8988T (cell line): ENCODE results near the gene SUMO2.
"Not testable (repeated sequence)": the region's sequence is repeated elsewhere in the genome, so short reads cannot be mapped to it uniquely, and the experiment has no call there.

Experiments
- DNase-seq: peaks from one replicate; pipeline ENCODE4 v3.0.0; 2011

The SUMO2 gene

DNA sequence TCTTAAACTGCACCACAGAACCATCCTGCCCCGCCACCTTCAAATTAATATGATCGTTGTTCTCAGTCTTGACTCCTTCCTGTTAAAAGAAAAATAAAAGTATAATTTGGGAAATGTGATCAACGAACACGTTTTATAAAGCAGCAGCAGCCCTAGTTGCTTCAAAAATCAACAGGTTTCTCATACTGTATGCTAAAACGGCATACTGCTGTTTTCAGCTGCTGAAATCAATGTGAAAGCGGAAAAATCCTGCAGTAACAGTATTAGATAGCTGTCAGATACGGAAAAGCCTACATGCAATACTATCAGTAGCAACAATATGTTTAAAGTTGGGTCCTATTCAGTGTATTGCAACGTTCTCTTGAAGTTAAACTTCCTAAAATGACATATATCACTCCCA, 1.6 kb downstream of the SUMO2 start:
- no peak for DNase-seq

DNA sequence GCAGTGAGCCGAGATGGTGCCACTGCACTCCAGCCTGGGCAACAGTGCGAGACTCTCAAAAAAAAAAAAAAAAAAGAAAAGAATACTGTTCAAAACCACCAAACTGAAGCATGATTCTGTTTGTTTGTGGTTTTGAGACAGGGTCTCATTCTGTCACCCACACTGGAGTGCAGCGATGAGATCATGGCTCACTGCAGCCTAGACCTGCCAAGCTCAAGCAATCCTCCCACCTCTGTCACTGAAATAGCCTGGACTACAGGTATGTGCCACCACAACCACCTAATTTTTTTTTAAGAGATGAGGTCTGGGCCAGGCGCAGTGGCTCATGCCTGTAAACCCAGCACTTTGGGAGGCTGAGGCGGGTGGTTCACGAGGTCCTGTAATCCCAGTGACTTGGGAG, 4.3 kb downstream of the SUMO2 start:
- no peak for DNase-seq

DNA sequence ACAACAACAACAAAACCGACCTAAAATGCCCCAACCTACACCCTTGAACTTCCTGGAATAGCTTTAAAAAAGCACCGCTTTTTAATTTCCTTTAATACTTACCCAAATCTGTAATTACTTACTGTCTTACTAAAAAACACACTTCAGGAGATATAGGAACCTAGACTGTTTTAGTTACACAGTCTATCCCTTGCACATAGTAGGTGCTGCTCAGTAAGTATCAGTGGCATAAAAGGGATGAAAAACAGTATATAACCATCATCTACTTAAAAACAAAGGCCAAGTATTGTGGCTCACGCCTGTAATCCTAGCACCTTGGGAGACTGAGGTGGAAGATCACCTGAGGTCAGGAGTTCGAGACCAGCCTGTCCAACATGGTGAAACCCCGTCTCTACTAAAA, 6.1 kb downstream of the SUMO2 start:
- no peak for DNase-seq

DNA sequence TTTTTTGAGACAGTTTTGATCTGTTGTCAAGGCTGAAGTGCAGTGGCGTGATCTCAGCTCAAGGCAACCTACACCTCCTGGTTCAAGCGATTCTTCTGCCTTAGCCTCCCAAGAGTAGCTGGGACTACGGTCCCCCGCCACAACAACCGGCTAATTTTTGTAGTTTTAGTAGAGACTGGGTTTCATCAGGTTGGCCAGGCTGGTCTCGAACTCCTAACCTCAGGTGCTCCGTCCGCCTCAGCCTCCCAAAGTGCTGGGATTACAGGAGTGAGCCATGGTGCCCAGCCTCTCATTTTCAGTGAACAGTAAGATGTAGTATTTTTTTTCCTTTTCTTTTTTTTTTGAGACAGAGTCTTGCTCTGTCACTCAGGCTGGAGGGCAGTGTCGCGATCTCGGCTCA, 7.8 kb downstream of the SUMO2 start:
- no peak for DNase-seq

DNA sequence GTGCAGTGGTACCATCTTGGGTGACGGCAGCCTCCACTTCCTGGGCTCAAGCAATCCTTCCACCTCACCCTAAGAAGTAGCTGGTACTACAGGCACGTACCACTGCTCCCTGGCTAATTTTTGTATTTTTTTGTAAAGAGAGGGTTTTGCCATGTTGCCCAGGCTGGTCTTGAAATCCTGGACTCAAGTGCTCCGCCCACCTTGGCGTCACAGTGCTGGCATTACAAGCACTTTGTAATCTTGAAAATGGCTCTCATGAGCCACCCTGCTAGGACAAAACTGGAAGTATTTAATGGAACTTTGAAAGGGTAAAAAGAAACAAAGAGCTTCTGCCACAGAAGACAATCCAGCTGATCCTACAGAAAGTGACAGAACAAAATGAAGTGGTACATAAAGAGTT, 9.2 kb downstream of the SUMO2 start:
- DNase-seq = no peak

DNA sequence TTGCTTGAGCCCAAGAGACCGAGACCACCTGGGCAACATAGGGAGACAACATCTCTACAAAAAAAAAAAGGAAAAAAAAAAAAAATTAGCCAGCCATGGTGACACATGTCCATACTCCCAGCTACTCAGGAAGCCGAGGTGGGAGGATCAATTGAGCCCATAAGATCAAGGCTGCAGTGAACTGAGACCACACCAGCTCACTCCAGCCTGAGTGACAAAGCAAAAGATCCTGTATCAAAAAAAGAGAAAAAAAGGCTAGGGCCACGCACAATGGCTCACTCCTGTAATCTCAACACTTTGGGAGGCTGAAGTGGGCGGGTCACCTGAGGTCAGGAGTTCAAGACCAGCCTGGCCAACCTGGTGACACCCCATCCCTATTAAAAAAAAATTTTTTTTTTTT, 13.8 kb downstream of the SUMO2 start:
- DNase-seq = no peak

DNA sequence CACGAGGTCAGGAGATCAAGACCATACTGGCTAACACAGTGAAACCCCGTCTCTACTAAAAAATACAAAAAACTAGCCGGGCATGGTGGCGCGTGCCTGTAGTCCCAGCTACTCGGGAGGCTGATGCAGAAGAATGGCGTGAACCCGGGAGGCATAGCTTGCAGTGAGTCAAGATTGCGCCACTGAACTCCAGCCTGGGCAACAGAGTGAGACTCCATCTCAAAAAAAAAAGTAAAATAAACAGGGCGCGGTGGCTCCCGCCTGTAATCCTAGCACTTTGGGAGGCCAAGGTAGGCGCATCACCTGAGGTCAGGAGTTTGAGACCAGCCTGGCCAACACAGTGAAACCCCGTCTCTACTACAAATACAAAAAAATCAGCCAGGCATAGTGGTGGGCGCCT, 18.2 kb downstream of the SUMO2 start:
- DNase-seq = not testable (repeated sequence)

DNA sequence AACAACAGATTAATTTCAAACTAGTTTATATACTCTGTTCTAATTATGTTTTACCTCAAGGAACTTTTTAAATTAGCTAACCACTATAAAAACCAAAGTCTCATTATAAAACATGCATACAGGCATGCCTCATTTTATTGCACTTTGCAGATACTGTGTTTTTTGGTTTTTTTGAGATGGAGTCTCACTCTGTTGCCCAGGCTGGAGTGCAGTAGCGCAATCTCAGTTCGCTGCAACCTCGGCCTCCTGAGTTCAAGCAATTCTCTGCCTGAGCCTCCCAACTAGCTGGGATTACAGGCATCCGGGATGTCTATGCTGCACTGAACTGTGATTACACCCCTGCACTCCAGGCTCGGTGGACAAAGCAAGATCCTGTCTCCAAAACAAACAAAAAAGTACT, 19.7 kb downstream of the SUMO2 start:
- no peak for DNase-seq

DNA sequence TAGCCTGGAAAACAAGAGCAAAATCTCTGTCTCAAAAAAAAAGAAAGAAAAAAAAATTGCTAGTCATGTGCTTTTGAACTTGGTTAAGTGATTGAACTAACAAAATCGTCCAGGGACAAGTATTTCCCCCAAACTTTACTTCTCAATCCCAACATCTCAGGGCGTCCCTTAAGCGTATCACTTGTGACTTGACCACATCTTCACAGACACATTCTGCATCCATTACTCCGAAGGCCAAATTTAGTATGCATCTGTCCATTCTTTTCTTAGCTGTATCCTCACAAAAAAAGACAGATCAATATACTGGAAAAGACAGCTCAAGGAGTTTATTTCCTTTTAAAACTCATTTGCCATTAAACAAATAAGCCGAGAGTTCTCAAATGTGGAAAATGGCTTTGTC, 22.5 kb downstream of the SUMO2 start:
- DNase-seq = no peak

DNA sequence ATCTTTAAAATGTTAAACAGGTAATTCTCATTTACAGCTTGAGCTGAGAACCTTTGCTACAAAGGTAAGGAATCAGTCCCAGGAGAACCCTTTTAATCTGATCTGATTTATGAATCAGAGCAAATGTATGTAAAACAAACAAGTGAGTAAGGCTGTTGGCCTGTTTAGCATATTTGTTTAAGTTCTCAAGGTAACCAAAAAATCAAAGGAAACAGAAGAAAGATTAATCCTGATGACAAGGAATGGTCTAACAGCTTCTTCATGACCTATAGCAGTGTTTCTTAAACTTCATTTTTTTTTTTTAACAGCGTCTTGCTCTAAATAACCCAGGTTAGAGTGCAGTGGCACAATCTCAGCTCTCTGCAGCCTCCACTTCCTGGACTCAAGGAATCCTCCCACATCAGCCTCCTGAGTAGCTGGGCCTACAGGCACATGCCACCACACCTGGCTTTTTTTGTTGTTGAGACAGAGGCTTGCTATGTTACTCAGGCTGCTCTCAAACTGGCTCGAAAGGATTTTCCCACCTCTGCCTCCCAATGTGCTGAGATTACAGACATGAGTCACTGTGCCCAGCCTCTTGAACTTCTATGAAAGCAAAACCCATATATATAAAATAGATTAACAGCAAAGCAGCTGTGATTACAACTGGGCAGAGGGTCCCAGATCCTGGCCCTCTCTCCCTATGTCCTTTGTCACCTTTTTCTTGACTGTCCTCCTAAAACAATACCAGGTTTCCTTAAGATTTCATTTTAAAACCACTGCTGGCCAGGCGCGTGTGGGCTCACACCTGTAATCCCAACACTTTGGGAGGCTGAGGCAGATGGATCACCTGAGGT, 23.3 kb downstream of the SUMO2 start:
- no peak for DNase-seq

DNA sequence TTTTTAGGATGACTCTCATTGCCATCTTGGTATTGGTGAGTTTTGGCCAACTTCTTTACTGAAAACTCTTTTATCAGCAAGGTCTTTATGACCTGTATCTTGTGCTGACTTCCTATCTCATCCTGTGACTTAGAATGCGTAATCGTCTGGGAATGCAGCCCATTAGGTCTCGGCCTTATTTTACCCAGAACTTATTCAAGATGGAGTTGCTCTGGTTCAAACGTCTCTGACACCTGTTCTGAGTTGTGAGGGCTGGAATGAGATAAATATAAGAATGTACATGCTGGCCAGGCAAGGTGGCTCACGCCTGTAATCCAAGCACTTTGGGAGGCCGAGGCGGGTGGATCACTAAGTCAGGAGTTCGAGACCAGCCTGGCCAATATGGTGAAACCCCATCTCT, 24.3 kb downstream of the SUMO2 start:
- not testable (repeated sequence) for DNase-seq

DNA sequence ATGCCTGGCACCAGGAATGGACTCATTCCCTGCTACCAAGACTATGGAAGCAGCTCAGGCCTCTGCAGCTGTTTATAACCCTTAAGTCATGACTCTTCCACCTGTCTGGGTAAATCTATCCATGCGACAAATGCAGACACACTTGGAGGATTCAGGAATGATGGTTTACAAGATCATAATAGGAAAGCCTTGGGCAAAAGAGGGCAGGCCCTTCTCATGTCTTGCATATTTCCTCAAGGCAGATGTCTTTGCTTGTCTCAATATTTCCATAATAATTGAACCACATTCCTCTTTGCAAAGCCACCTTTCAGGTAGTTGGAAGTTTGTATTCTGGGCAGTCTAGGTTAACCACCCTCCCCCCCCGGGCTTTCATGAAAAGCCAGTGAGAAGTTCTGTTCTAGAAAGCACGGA, 27.6 kb downstream of the SUMO2 start:
- DNase-seq = no peak

DNA sequence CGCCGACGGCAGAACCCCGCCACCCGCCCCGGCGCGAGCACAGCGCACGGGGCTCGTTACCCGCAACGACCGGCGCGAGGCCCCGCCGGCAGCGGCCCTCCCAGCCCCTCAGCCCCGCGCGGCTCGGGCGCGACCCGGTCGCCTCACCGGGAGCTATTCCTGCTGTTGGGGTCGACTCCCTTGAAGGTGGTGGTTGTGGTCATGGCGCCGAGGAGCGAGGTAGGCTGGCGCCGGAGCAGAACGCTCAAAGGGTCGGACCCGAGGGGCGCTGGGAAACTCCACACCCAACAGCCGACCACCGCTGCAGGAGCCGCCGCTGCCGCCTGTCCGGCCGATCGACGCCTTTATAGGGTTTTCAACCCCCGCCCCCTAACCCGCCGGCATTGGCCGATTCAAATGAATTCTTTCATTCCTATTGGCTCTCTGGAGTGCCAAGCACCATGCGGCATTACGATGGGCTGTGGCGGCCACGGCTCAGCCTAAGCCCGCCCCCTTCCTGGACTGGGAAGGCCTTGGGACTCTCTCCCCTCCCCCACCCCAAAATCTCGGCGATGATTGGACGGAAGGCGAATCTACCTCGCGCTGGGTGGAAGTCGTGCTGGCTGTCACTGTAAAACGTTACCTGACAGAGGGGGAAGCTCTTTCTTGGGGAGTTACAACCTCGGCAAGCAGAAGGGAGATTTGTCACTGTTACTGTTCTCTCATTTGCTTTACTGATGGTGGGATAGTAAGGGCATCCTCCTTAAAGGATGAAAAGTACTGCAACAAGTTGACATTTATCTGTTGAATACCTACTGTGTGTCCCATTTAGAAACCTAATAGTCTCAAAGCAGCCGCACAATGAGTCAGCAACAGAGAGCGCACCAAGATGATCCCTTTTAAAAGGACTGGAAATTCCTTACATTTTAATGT, 28.3 kb downstream of the SUMO2 start, which contains the start of gene JPT1:
JPT1 (minus strand) TSS at position 318 of the 912 bp plus-strand sequence; CDS start at position 203, 115 bp downstream.
- peak; percentile 84 for DNase-seq

DNA sequence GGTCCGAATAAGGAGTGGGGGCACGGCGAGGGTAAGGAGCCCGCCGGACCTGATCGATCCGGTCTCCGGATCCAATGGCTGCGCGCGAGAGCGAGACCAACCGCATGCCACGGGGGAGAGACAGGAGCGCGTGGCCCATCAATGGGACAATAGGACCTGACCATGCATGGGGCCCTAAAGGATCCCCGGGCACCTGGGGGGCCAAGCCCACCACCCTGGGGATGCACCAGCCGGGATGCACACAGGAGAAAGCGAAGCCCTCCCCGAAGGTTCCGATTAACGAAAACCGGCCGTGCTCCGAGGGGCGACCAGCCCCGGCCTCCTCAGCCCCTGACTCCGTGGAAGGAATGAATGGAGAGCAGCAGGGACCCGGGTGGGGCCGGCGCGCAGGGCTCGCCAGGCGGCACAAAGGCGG, 29.0 kb downstream of the SUMO2 start:
- DNase-seq = no peak

DNA sequence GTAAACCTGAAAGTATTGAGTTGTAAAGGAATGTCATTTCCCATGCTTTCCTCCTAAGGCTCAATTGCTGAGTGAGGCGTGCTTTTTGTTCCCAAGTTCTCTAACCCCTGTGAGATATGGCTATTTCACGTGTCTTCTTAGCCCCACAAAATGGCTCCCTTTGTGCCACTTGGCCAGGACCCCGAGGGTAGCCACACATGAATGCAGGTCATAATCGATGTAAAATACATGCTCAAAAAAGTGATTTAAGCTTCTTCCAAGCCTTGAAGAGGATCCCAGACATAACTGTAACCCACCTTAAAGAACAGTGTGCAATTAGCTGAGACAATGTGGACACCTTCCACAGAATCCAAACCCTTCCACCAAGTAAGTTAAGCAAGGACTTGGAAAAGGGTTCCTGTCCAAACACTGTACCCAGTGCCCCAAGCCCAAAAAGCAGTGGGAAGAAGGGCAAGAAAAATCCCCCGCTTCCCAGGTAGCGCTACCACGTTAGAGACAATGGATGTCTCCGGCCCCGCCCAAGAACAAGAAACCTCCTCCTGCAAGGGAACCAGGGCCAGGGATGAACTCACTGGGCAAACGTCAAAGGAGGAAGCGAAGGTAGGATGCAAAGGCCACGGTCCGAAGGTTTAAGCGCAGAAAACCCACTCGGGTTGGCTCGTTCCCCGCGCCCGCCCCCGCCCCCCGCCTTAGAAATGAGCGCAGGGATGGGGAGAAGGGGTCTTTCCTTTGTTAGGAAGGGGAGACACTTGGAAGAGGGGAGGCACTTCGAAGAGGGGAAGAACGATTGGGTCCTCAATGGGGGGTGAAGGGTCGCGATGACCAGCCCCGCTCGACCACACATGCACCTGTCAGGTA, 29.6 kb downstream of the SUMO2 start:
- no peak for DNase-seq

DNA sequence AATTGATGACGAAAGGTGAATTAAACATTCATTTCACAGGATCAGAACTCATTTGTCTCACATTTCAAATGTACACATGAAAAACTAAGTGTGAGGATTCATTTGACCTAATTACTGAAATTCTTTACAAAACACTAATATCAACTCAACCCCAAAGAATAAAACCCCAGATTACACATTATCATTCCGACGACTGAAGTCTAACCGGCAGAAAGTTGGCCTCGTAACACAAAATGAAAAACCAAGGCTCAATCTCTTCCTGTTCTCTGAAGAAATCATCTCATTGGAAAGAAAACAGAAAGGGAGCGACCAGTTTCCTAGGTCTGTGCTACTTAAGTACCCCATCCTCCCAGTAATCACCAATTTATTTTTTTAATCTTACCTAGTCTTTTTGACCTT, 30.2 kb downstream of the SUMO2 start:
- no peak for DNase-seq

DNA sequence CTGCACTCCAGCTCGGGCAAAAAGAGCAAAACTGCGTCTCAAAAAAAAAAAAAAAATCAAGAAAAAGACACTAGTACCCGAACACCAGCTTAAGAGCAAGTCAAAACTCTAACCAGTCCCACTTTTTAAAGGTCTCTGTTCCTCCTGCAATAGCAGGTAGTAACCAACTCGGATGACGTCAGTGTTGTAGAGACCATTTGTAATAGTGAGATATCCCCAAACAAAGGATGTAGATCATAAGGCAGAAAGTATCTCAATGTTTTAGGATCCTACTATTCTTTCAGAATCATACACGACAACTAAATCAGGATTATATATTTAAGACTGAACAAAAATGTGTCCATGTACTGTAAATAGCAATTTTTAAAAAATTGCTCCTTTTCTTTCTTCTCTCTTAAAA, 30.8 kb downstream of the SUMO2 start:
- no peak for DNase-seq

DNA sequence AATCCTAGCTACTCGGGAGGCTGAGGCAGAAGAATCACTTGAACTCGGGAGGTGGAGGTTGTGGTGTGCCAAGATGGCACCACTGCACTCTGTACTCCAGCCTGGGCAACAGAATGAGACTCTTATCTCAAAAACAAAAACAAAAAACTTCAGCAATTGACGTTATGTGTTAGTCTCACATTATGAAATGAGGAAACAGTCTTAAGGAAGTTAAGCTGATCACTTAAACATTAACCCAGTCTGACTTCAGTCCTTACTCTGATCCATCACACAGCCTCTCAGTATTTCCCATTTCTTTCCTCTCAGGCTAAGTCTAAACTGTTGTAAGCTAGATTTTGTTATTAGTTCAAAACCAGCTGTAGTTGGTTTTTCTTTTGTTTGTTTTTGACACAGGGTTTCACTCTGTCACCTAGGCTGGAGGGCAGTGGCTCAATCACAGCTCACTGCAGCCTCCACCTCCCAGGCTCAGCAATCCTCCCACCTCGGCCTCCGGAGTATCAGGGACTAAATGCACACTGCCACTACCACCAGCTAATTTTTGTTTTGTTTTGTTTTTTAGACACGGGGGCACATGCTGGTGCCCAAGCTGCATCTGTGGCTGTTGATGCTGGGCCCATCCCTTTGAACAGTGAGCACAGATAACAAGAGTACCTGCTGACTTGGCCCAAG, 34.7 kb downstream of the SUMO2 start:
- no peak for DNase-seq

DNA sequence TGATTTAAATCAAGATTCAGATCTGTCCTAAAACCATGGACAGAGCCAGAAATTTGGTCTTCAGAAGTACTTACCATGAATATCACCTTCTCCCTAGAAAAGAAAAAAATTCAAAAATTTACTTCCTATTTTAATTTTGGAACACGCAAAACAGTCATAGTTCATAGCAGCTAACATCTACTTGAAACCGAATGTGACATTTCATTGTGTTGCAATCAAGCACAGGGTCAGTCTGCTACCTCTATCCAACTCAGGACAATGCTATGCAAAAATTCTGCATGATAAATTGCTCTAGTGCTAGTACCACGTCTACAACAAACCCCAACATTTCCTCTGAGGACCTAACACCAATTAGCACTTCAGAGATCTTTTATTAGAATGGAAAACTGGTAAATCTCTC, 36.2 kb downstream of the SUMO2 start:
- no peak for DNase-seq

DNA sequence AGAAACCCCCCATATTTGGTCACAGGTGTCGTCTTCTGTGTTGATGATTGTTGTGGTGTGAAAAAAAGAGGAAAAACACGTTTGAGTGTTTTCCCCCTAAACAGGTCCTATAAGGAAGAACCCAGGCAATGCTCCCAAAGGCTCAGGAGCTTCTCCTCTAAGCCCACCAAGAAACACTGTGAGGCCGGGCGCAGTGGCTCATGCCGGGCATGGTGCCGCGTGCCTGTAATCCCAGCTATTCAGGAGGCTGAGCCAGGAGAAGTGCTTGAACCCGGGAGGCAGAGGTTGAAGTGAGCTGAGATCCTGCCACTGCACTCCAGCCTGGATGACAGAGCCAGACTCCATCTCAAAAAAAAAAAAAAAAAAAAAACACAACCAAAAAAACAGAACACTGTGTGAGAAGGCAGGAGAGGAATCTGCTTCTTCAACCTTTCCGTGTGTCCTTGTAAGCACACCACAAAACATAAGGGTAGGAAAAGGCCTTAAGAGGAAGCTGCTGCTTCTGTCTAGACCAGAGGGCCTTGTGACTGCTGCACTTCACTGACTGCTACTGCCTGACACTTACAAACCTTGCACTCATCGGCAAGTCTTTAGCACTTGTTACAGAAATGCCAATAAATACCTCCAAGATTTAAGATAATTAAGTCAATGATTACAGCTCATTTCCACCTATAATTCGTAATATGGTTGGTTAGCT, 37.8 kb downstream of the SUMO2 start:
- no peak for DNase-seq

DNA sequence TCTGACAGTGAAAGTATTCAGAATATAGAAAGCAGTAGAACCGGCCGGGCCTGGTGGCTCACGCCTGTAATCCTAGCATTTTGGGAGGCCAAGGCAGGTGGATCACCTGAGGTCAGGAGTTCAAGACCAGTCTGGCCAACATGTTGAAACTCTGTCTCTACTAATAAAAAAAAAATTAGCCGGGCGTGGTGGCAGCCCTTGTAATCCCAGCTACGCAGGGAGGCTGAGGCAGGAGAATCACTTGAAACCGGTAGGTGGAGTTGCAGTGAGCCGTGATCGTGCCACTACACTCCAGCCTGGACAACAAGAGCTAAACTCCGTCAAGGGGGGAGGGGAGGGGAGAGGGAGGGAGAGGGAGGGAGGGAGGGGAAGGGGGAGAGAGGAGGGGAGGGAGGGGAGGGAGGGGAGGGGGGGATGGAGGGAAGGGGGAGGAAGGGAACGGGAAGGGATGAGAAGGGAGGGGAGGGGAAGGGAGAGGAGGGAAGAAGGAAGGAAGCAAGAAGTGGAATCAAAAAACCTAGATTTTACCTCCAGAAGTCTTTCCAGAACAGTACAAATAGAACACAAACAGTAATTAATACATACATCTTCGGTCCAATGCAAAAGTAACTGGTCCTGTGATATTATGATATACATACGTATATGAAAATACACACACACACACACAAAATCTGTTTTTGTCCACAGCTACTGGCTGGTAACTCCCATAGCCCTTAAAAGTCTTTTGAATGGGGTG, 40.4 kb downstream of the SUMO2 start:
- DNase-seq = no peak
